GM21515 (cell line): Measurements from ENCODE around the gene MFAP1.
A peak's percentile ranks its signal among the peaks of the same experiment; 100 is the strongest.
"Not testable (repeated sequence)": the region's sequence is repeated elsewhere in the genome, so short reads cannot be mapped to it uniquely, and the experiment has no call there.

Experiments
- ATAC-seq: cut with Tn5 transposase; IDR thresholded peaks from one replicate; pipeline ENCODE4 v1.9.1; 2021; ENCODE audit not compliant: unreplicated experiment

MFAP1 gene

DNA sequence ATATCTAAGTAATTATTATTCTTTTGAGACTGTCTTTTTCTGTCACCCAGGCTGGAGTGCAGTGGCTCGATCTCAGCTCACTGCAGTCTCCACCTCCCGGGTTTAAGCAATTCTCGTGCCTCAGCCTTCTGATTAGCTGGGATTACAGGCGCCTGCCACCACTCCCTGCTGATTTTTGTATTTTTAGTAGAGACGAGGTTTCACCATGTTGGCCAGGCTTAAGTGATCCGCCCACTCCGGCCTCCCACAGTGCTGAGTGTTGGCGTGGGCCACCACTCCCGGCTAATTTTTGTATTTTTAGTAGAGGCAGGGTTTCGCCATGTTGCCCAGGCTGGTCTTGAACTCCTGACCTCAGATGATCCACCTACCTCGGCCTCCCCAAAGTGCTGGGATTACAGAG lies 815 bp upstream of the MFAP1 start:
- not testable (repeated sequence) for ATAC-seq

GRCh38 chr15:43821505-43821904 lies 3.0 kb downstream of the MFAP1 start:
- ATAC-seq = no peak

DNA sequence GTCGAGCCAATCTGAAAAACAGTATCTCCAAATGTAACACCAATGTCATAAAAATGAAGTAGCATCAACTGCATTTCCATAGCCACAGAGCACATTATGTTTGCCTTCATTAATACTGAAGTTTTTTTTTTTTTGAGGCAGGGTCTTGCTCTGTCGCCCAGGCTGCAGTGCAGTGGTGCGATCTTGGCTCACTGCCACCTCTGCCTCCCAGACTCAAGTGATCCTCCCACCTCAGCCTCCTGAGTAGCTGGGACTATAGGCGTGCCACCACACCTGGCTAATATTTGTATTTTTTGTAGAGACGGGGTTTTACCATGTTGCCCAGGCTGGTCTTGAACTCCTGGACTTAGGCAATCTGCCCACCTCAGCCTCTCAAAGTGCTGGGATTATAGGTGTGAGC lies 9.4 kb downstream of the MFAP1 start:
- ATAC-seq = not testable (repeated sequence)

- no peak for ATAC-seq
Observed at GRCh38 chr15:43808960-43809678, 15.4 kb downstream of the MFAP1 start.

GRCh38 chr15:43808435-43808950 lies 16.0 kb downstream of the MFAP1 start:
- no peak for ATAC-seq

DNA sequence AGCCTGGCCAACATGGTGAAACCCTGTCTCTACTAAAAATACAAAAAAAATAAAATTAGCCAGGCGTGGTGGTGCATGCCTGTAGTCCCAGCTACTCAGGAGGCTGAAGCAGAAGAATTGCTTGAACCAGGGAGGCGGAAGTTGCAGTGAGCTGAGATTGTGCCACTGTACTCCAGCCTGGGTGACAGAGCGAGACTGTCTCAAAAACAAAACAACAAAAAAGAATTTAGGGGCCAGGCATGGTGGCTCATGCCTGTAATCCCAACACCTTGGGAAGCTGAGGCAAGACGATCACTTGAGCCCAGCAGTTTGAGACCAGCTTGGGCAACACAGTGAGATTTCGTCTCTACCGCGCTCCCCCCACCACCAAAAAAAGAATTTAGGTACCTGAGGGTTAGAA lies 21.8 kb downstream of the MFAP1 start:
- ATAC-seq = not testable (repeated sequence)

- ATAC-seq = peak; percentile 84
Observed at GRCh38 chr15:43800286-43801141, 24.0 kb downstream of the MFAP1 start, which contains the start of gene HYPK. HYPK (plus strand) TSS chr15:43800599; CDS start chr15:43800623, 24 bp downstream.

GRCh38 chr15:43799945-43800285 lies 24.6 kb downstream of the MFAP1 start, which contains the start of gene SERINC4:
SERINC4 (minus strand) TSS chr15:43800220; CDS start chr15:43799986, 234 bp downstream.
- ATAC-seq = no peak

GRCh38 chr15:43799209-43799944 lies 25.1 kb downstream of the MFAP1 start:
- ATAC-seq = no peak

DNA sequence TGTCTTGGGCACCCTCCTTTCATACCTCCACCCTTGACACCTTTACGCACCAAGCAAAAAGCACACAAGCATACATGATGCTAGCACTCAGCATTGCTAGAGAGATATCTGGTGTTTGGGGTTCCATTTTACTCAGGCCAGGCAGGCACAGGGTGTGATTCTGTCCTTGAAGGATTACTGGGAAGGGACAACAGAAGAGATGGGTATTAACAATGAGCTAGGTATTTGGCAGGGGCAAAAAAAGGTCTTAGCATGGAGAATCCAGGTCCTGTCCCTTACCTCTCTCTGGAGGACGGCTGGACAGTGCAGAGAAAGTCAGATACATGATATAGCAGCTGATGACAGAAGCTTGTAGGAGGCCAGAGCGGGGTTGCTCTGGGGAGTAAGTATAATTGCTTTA lies 27.9 kb downstream of the MFAP1 start:
- no peak for ATAC-seq

DNA sequence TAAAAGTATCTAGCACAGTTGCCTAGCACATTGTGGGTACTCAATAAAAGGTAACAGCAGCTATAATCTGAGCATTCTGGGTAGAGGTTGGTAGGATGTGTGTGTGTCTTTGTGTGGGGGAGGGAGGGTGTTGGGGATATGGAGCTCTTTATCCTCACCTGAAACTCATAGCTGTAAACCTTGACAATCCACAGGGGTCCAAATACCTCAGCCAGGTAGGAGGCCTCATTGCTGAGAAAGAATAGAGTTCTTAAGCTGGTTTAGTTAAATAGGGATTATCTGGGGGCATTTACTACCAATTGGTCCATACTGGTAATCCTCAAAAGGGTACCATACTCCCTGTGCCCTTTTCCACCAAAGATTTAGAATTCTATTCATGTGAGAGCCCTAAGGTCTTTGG lies 28.5 kb downstream of the MFAP1 start:
- no peak for ATAC-seq

- no peak for ATAC-seq
Observed at GRCh38 chr15:43795197-43795596, 29.3 kb downstream of the MFAP1 start.

- ATAC-seq = no peak
Observed at GRCh38 chr15:43794269-43795037, 30.0 kb downstream of the MFAP1 start.

DNA sequence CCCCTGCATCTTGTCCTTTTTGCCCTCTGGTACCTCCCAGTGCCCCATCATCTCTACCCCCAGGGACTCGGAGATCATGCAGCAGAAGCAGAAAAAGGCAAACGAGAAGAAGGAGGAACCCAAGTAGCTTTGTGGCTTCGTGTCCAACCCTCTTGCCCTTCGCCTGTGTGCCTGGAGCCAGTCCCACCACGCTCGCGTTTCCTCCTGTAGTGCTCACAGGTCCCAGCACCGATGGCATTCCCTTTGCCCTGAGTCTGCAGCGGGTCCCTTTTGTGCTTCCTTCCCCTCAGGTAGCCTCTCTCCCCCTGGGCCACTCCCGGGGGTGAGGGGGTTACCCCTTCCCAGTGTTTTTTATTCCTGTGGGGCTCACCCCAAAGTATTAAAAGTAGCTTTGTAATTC lies 30.8 kb downstream of the MFAP1 start:
- no peak for ATAC-seq

DNA sequence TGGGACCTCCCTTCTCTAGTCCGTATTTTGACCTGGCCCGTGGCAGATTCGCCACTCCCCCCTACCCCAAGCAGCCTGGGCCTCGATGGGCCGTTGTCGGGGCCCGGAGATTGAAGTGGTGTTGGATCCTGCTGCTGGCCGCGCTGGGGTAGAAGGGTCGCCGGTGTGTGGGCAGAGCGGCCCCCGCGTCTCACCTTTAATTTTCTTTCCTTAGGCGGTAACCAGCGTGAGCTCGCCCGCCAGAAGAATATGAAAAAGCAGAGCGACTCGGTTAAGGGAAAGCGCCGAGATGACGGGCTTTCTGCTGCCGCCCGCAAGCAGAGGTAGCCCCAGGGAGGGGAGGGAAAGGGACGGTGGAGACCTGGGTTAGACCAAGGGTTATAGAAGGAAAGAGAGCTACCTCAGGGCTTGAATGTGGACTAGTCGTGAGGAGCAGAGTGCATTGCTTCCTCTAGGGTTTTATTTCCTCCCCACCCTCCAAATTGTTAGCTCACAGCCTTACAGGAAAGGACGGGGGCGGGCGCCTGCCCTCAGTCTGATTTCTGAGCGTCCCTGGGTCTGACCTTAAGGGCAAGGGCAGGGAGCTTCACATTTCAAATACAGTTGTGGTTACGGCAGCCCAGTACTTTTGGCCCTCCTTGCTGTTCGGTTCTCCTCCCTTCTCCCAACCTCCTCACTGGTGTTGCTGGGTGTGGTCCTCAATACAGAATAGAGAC lies 31.6 kb downstream of the MFAP1 start:
- no peak for ATAC-seq

DNA sequence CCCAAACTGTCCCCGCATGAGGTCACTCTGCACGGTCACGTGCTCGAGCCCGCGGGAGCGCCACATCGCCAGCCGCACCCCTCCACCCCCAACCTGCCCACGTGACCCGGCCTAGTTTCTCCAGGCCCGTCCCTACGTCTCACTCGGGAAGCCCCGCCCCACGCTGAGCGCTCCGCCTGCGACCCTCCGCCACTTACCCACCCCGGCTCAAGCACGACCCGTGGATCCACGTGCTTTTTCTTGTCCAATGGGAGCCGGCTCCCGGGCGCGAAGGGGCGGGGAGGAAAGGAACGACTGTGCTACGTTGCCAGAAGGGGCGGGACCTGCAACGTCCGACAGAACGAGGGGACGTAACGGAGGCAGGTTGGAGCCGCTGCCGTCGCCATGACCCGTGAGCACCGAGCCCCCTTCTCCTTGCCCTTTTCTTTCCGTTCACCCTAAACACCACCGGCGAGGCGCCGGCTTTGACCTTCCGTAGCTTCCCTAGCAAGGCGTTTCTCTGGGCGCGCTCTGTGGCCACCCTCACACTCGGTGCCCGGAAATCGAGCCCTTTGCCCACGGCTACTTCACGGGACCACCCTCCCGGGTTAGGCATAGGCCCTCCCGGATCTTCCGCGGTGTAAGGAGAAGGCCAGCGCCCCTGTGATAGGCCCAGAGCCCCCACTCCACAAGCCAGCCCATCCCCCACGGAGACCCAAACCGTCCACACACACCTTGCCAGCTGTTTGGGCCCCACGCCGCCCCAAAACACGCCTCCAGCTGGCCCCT lies 32.3 kb downstream of the MFAP1 start, which contains the start of gene SERF2:
SERF2 (plus strand) TSS at position 328 of the 768 bp plus-strand sequence; CDS start at position 385, 57 bp downstream.
- peak; percentile 79 for ATAC-seq

DNA sequence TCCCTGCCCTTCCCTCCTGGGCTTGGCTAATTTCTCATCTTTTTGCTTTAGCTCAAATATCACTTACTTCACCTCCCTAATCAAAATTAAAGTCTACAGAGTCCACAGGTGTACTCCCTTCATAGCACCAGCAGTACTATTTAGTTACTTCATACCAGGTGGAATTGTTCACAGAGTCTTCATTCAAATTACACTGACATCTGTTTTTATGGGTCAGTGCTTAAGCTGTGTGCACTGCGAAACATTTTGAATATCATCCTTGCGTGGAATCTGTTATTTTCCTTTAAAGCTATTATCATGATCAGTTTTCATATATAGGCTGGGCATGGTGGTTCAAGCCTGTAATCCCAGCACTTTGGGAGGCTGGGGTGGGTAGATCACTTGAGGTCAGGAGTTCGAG lies 35.1 kb downstream of the MFAP1 start:
- no peak for ATAC-seq

DNA sequence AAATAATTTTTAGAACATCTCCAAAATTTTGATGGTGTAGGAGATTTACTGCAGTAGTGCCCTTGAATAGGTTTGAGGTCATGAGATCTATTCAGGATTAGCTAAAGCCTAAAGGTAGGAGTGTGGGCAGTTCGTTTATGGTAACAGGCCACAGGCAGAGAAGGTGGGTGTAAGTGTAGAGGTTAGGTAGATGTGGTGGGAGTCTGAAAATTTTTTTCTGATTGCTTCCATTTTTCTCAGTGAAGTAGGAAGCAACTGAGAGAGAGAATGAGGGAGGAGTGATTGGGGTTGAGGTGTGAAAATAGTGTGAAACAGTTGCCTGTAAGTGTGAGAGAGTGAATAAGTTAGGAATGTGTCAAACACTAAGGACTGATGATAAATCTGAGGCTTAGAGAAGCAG lies 45.5 kb downstream of the MFAP1 start:
- ATAC-seq = no peak
